Osteoblast (primary cell): Measurements from ENCODE around the gene IGLL5. TPM values are rescaled to one million over a fixed set of nuclear protein-coding genes. Genes with fewer than 3 reads are reported as not detected.
A peak's percentile ranks its signal among the peaks of the same experiment; 100 is the strongest.
"Not testable (repeated sequence)": the region's sequence is repeated elsewhere in the genome, so short reads cannot be mapped to it uniquely, and the experiment has no call there.

ENCODE experiments used
- DNase-seq: peaks from one replicate; pipeline ENCODE4 v3.0.0; 2011; ENCODE audit warnings: low spot score, mixed read lengths; ENCODE audit not compliant: insufficient read length; ENCODE audit errors: missing footprints
- H2AFZ ChIP-seq: 2 replicates; pipeline ENCODE4 v1.6.0; 2011; ENCODE audit warnings: mild to moderate bottlenecking, low read length
- H3K27ac ChIP-seq: 2 replicates; pipeline ENCODE4 v1.5.1; 2011; ENCODE audit warnings: mild to moderate bottlenecking, low read depth, low read length, moderate library complexity
- H3K27me3 ChIP-seq: 2 replicates; pipeline ENCODE4 v1.6.0; 2012; ENCODE audit warnings: mild to moderate bottlenecking, control low read depth, inconsistent platforms, low read length, moderate library complexity; ENCODE audit not compliant: insufficient read depth
- H3K36me3 ChIP-seq: 2 replicates; pipeline ENCODE4 v1.5.1; 2011; ENCODE audit warnings: mild to moderate bottlenecking, low read length, control low read depth, moderate library complexity; ENCODE audit not compliant: insufficient read depth
- H3K4me1 ChIP-seq: 2 replicates; pipeline ENCODE4 v1.5.1; 2011; ENCODE audit warnings: mild to moderate bottlenecking, low read length, control low read depth, moderate library complexity; ENCODE audit not compliant: insufficient read depth
- H3K4me2 ChIP-seq: 2 replicates; pipeline ENCODE4 v1.6.0; 2011; ENCODE audit warnings: mild to moderate bottlenecking, low read length; ENCODE audit not compliant: insufficient read depth
- H3K4me3 ChIP-seq: fragments of 200-600 bp; sonication (generic); 3 replicates; pipeline ENCODE4 v1.5.1; 2012; ENCODE audit warnings: mild to moderate bottlenecking, low read length, inconsistent platforms; ENCODE audit not compliant: insufficient read depth
- H3K79me2 ChIP-seq: 2 replicates; pipeline ENCODE4 v1.6.0; 2012; ENCODE audit warnings: mild to moderate bottlenecking, low read length, control low read depth, inconsistent platforms; ENCODE audit not compliant: insufficient read depth
- H3K9me3 ChIP-seq: 2 replicates; pipeline ENCODE4 v1.5.1; 2011; ENCODE audit warnings: low read depth, low read length, control low read depth
- H4K20me1 ChIP-seq: 2 replicates; pipeline ENCODE4 v1.6.0; 2012; ENCODE audit warnings: mild to moderate bottlenecking, low read length, control low read depth; ENCODE audit not compliant: insufficient read depth
- CTCF ChIP-seq: IDR thresholded peaks from 2 replicates; pipeline ENCODE4 v1.5.1; 2011; ENCODE audit warnings: mild to moderate bottlenecking, low read depth, low read length, moderate library complexity; ENCODE audit errors: extremely low read depth
- total RNA-seq: library from RNA; depleted of rRNA; stranded (reverse); fragments of >200 nt; gene quantifications from 2 replicates; pipeline ENCODE4 v1.2.3, GENCODE V29; 2012

The IGLL5 gene
- total RNA-seq, 1 donor = not detected

- H3K4me2 ChIP-seq = no peak overlapping the region
- H3K4me1 ChIP-seq = no peaks in the 10 kb centered on the region
- no peaks in the 10 kb centered on the region for H4K20me1 ChIP-seq
- H3K27me3 ChIP-seq = no peaks in the 10 kb centered on the region
- H3K4me3 ChIP-seq = no peak overlapping the region
- no peak overlapping the region for H2AFZ ChIP-seq
- DNase-seq = peak; percentile 19
- H3K27ac ChIP-seq = no peak overlapping the region
- H3K36me3 ChIP-seq = no peaks in the 10 kb centered on the region
- H3K9me3 ChIP-seq = no peaks in the 10 kb centered on the region
- no peak for TF ChIP-seq CTCF
- no peaks in the 10 kb centered on the region for H3K79me2 ChIP-seq
Measured at GRCh38 chr22:22897947-22898346, 10.3 kb downstream of the IGLL5 start.

GRCh38 chr22:22898411-22898950 is 10.9 kb downstream of the IGLL5 start:
- H3K4me3 ChIP-seq, H3K27me3 ChIP-seq, H3K9me3 ChIP-seq, H4K20me1 ChIP-seq, H3K27ac ChIP-seq, H3K4me1 ChIP-seq, H3K36me3 ChIP-seq, DNase-seq, H3K79me2 ChIP-seq, H2AFZ ChIP-seq, H3K4me2 ChIP-seq: not testable (repeated sequence)

GRCh38 chr22:22899342-22900080 is 11.9 kb downstream of the IGLL5 start:
- H3K4me2 ChIP-seq, H3K4me1 ChIP-seq, H2AFZ ChIP-seq, H3K79me2 ChIP-seq, H3K4me3 ChIP-seq, H3K27ac ChIP-seq, H3K27me3 ChIP-seq, H4K20me1 ChIP-seq, DNase-seq, H3K9me3 ChIP-seq, H3K36me3 ChIP-seq: not testable (repeated sequence)

GRCh38 chr22:22900527-22901205 is 13.1 kb downstream of the IGLL5 start:
- not testable (repeated sequence) for H3K9me3 ChIP-seq, H3K4me2 ChIP-seq, H3K27ac ChIP-seq, H3K4me3 ChIP-seq, DNase-seq, H3K27me3 ChIP-seq, H2AFZ ChIP-seq, H3K36me3 ChIP-seq, H3K79me2 ChIP-seq, H4K20me1 ChIP-seq, H3K4me1 ChIP-seq

GRCh38 chr22:22901578-22902218 is 14.1 kb downstream of the IGLL5 start:
- H4K20me1 ChIP-seq = no peaks in the 10 kb centered on the region
- H3K79me2 ChIP-seq = no peaks in the 10 kb centered on the region
- H3K36me3 ChIP-seq = no peaks in the 10 kb centered on the region
- no peak overlapping the region for H2AFZ ChIP-seq
- H3K4me3 ChIP-seq = no peak overlapping the region
- DNase-seq = peak; percentile 36
- H3K27me3 ChIP-seq = no peaks in the 10 kb centered on the region
- no peak for TF ChIP-seq CTCF
- no peak overlapping the region for H3K27ac ChIP-seq
- no peak overlapping the region for H3K4me2 ChIP-seq
- H3K4me1 ChIP-seq = no peaks in the 10 kb centered on the region
- no peaks in the 10 kb centered on the region for H3K9me3 ChIP-seq
